Common myeloid progenitor, CD34-positive (primary cell): Measurements from ENCODE around the gene ADAMTSL2.
A peak's percentile ranks its signal among the peaks of the same experiment; 100 is the strongest.

ENCODE experiments used
- CTCF ChIA-PET: fragments of 350-600 bp; sonication (Branson Sonifier 250); formaldehyde crosslinking; loops from one replicate; lab custom pipeline; 2021; ENCODE audit warnings: antibody characterized with exemption; lab: Charles Lee
- POLR2A ChIA-PET: fragments of 350-600 bp; sonication (Branson Sonifier 250); formaldehyde crosslinking; loops from one replicate; lab custom pipeline; 2021; ENCODE audit warnings: antibody characterized with exemption; lab: Charles Lee
- DNase-seq, 3 donors: peaks; one replicate each; pipeline versions ENCODE4 v3.0.0 to v3.0.0-alpha.2; 2013
- H3K27ac ChIP-seq, 2 experiments: 1 replicate in 1 of 2; 2 replicates in 1 of 2; pipeline ENCODE4 v1.7.0; 2013; ENCODE audit warnings: inconsistent platforms in 2 of 2, low read length in 2 of 2, mild to moderate bottlenecking in 2 of 2, low read depth in 1 of 2, moderate library complexity in 1 of 2; ENCODE audit not compliant: severe bottlenecking in 2 of 2, insufficient read depth in 1 of 2, poor library complexity in 1 of 2
- H3K27me3 ChIP-seq, 5 experiments: replicated peaks in 2 of 5; 1 replicate in 3 of 5; 2 replicates in 2 of 5; pipeline versions ENCODE4 v1.6.1 to v1.7.0; 2013; ENCODE audit warnings: low read length in 4 of 5, mild to moderate bottlenecking in 2 of 5, moderate library complexity in 2 of 5, inconsistent platforms in 1 of 5; ENCODE audit not compliant: insufficient read depth in 5 of 5, control insufficient read depth in 4 of 5
- H3K36me3 ChIP-seq, 4 experiments: 1 replicate in 2 of 4; 2 replicates in 2 of 4; pipeline versions ENCODE4 v1.6.1 to v1.7.0; 2013; ENCODE audit warnings: low read length in 3 of 4, control low read depth in 1 of 4, mild to moderate bottlenecking in 1 of 4; ENCODE audit not compliant: control insufficient read depth in 4 of 4, insufficient read depth in 4 of 4
- H3K4me1 ChIP-seq, 4 experiments: 1 replicate in 3 of 4; 2 replicates in 1 of 4; pipeline versions ENCODE4 v1.6.1 to v1.7.1; 2013; ENCODE audit warnings: low read length in 3 of 4, mild to moderate bottlenecking in 3 of 4, control low read depth in 1 of 4, inconsistent platforms in 1 of 4, moderate library complexity in 1 of 4; ENCODE audit not compliant: control insufficient read depth in 4 of 4, insufficient read depth in 4 of 4; ENCODE audit errors: control extremely low read depth in 1 of 4
- H3K4me3 ChIP-seq, 7 experiments: 1 replicate in 4 of 7; 2 replicates in 3 of 7; pipeline versions ENCODE4 v1.5.1 to v1.7.0; 2013; ENCODE audit warnings: mild to moderate bottlenecking in 7 of 7, low read length in 6 of 7, moderate library complexity in 6 of 7, inconsistent platforms in 2 of 7, low read depth in 2 of 7, control low read depth in 1 of 7; ENCODE audit not compliant: insufficient read depth in 4 of 7, control insufficient read depth in 1 of 7; ENCODE audit errors: extremely low read depth in 1 of 7
- H3K9me3 ChIP-seq, 5 experiments: 1 replicate in 4 of 5; 2 replicates in 1 of 5; pipeline versions ENCODE4 v1.6.1 to v1.7.1; 2013; ENCODE audit warnings: low read length in 4 of 5, mild to moderate bottlenecking in 2 of 5, inconsistent platforms in 1 of 5, low read depth in 1 of 5, moderate library complexity in 1 of 5; ENCODE audit not compliant: control insufficient read depth in 4 of 5, insufficient read depth in 2 of 5; ENCODE audit errors: control extremely low read depth in 1 of 5
- WGBS: methylation state at CpG from one replicate; pipeline ENCODE4 v1.1.5; 2013; ENCODE audit not compliant: insufficient coverage; 5-methylcytosine and 5-hydroxymethylcytosine counted together

ADAMTSL2 gene

GRCh38 chr9:133600739-133601138 lies 66.2 kb downstream of the ADAMTSL2 start:
- CTCF ChIA-PET = interaction anchor here (1.1 kb wide), 1 partner anchor 126 kb away, joined by 3 read pairs; no protein-coding TSS in a partner anchor
- peaks cover 3 to 30% (median 20%) of the 10 kb centered on the region in 5 experiments for H3K9me3 ChIP-seq
- WGBS = 93% methylated on average over 2 of the region's 7 CpGs

GRCh38 chr9:133601746-133602145 lies 67.2 kb downstream of the ADAMTSL2 start:
- Histone ChIP-seq H3K4me3 (no peak overlapping the region), H3K9me3 (peaks cover 3 to 22% (median 13%) of the 10 kb centered on the region in 5 experiments), H3K27ac (no peak overlapping the region), H3K4me1 (no peaks in the 10 kb centered on the region), H3K27me3 (peaks cover 0 to 38% (median 2%) of the 10 kb centered on the region in 5 experiments), H3K36me3 (no peaks in the 10 kb centered on the region)
- POLR2A ChIA-PET = interaction anchor here (0.6 kb wide), 1 partner anchor 316 kb away, joined by 3 read pairs; no protein-coding TSS in a partner anchor
- CTCF ChIA-PET = interaction anchor here (1.1 to 1.5 kb wide), 2 partner anchors 125 to 141 kb away, joined by 3 to 5 read pairs; no protein-coding TSS in a partner anchor
- 100% methylated on average over 1 of the region's 10 CpGs for WGBS
- DNase-seq = no peak

More at GRCh38 chr9:133600739-133601138, 66.2 kb downstream of the ADAMTSL2 start:
- no peak for DNase-seq
- Histone ChIP-seq H3K36me3 (no peaks in the 10 kb centered on the region), H3K27ac (no peak overlapping the region), H3K27me3 (peaks cover 0 to 28% (median 2%) of the 10 kb centered on the region in 5 experiments), H3K4me1 (no peaks in the 10 kb centered on the region), H3K4me3 (no peak overlapping the region)
- POLR2A ChIA-PET = no interaction called here

GRCh38 chr9:133602277-133602676 lies 67.8 kb downstream of the ADAMTSL2 start:
- Histone ChIP-seq H3K9me3 (peaks cover 0 to 16% (median 12%) of the 10 kb centered on the region in 5 experiments), H3K4me1 (no peaks in the 10 kb centered on the region), H3K27me3 (peaks cover 0 to 43% (median 5%) of the 10 kb centered on the region in 5 experiments), H3K27ac (no peak overlapping the region), H3K36me3 (no peaks in the 10 kb centered on the region), H3K4me3 (no peak overlapping the region)
- POLR2A ChIA-PET = interaction anchor here (0.6 kb wide), 1 partner anchor 317 kb away, joined by 3 read pairs; no protein-coding TSS in a partner anchor
- DNase-seq = no peak
- CTCF ChIA-PET = interaction anchor here (1.1 to 1.5 kb wide), 2 partner anchors 125 to 141 kb away, joined by 3 to 5 read pairs; no protein-coding TSS in a partner anchor
- WGBS = 91% methylated on average over 4 of the region's 10 CpGs

- 38% methylated on average over 9 of the region's 14 CpGs for WGBS
- Histone ChIP-seq H3K4me1 (no peaks in the 10 kb centered on the region), H3K36me3 (no peaks in the 10 kb centered on the region), H3K27me3 (peaks cover 0 to 54% (median 12%) of the 10 kb centered on the region in 5 experiments), H3K4me3 (no peak overlapping the region), H3K27ac (no peak overlapping the region), H3K9me3 (peaks cover 0 to 6% (median 3%) of the 10 kb centered on the region in 5 experiments)
- ChIA-PET POLR2A (no interaction called here), CTCF (interaction anchor here (1.1 kb wide), 2 partner anchors 95 to 139 kb away, joined by 4 read pairs; no protein-coding TSS in a partner anchor)
- peak in 1 of 3 donors; percentile 30 for DNase-seq
Observed at GRCh38 chr9:133603135-133603927, 68.8 kb downstream of the ADAMTSL2 start.

GRCh38 chr9:133604214-133604613 lies 69.7 kb downstream of the ADAMTSL2 start:
- CTCF ChIA-PET = interaction anchor here (1.1 kb wide), 1 partner anchor 138 kb away, joined by 4 read pairs; no protein-coding TSS in a partner anchor
- Histone ChIP-seq H3K27ac (no peak overlapping the region), H3K9me3 (no peaks in the 10 kb centered on the region), H3K4me3 (no peak overlapping the region), H3K27me3 (peaks cover 0 to 62% (median 14%) of the 10 kb centered on the region in 5 experiments), H3K36me3 (no peaks in the 10 kb centered on the region), H3K4me1 (peaks cover 0 to 2% (median 0%) of the 10 kb centered on the region in 4 experiments)
- DNase-seq = peak in 2 of 3 donors; percentile 20 to 26
- WGBS = 53% methylated on average over 4 of the region's 5 CpGs
- POLR2A ChIA-PET = no interaction called here

- Histone ChIP-seq H3K4me3 (no peak overlapping the region), H3K4me1 (peaks cover 0 to 2% (median 0%) of the 10 kb centered on the region in 4 experiments), H3K9me3 (no peaks in the 10 kb centered on the region), H3K27ac (no peak overlapping the region), H3K27me3 (peaks cover 0 to 68% (median 18%) of the 10 kb centered on the region in 5 experiments), H3K36me3 (no peaks in the 10 kb centered on the region)
- ChIA-PET CTCF (interaction anchor here (0.6 to 1.2 kb wide), 2 partner anchors 41 to 122 kb away, joined by 3 to 5 read pairs; no protein-coding TSS in a partner anchor), POLR2A (no interaction called here)
- WGBS = 57% methylated on average over 14 of the region's 14 CpGs
- DNase-seq = no peak
Observed at GRCh38 chr9:133604856-133605255, 70.4 kb downstream of the ADAMTSL2 start.
